HepG2 (cell line): Measurements from ENCODE around the gene ZIK1. TPM values are rescaled to one million over a fixed set of nuclear protein-coding genes. Genes with fewer than 3 reads are reported as not detected.

ENCODE experiments used
- AHR ChIP-seq: IDR thresholded peaks from 2 replicates; pipeline ENCODE4 v1.6.1; 2018; ENCODE audit warnings: missing genetic modification reagents, missing compliant biosample characterization
- BRD4 ChIP-seq: sonication (generic); formaldehyde crosslinking; IDR thresholded peaks from 2 replicates; pipeline ENCODE4 v1.4.0; 2020; ENCODE audit warnings: missing genetic modification reagents
- ELF1 ChIP-seq: sonication (generic); formaldehyde crosslinking; IDR thresholded peaks from 2 replicates; pipeline ENCODE4 v1.4.0; 2020; ENCODE audit warnings: missing genetic modification reagents
- HDAC6 ChIP-seq: fragments of 200-600 bp; sonication (generic); IDR thresholded peaks from 2 replicates; pipeline ENCODE4 v1.7.0; 2017; ENCODE audit warnings: mild to moderate bottlenecking, antibody characterized with exemption, low read length, low read depth
- HMGXB4 ChIP-seq, 2 experiments: sonication (generic) in 1 of 2; formaldehyde crosslinking in 1 of 2; IDR thresholded peaks; 2 replicates each; pipeline versions ENCODE4 v1.4.0 to v1.6.1; 2018 to 2020; ENCODE audit warnings: missing genetic modification reagents in 2 of 2, borderline replicate concordance in 1 of 2, low read depth in 1 of 2, mild to moderate bottlenecking in 1 of 2, missing biosample characterization in 1 of 2
- HNRNPLL ChIP-seq: fragments of 200-400 bp; formaldehyde crosslinking; IDR thresholded peaks from 2 replicates; pipeline ENCODE4 v1.6.1; 2017; ENCODE audit warnings: mild to moderate bottlenecking, low read depth, low read length; ENCODE audit not compliant: poor library complexity, severe bottlenecking
- KDM5A ChIP-seq: fragments of 200-600 bp; sonication (generic); IDR thresholded peaks from 2 replicates; pipeline ENCODE4 v1.7.0; 2018; ENCODE audit warnings: antibody characterized with exemption, mild to moderate bottlenecking, low read length, borderline replicate concordance
- MAZ ChIP-seq, 2 experiments: sonication (generic) in 1 of 2; formaldehyde crosslinking in 1 of 2; IDR thresholded peaks; 2 replicates each; pipeline versions ENCODE4 v1.5.0 to v1.6.1; 2012 to 2020; ENCODE audit warnings: low read depth in 2 of 2, mild to moderate bottlenecking in 2 of 2, borderline replicate concordance in 1 of 2, improper control_type of control experiment in 1 of 2, low read length in 1 of 2, missing genetic modification reagents in 1 of 2, moderate library complexity in 1 of 2
- PAX8 ChIP-seq: sonication (generic); formaldehyde crosslinking; IDR thresholded peaks from 2 replicates; pipeline ENCODE4 v1.8.0; 2022; ENCODE audit warnings: mild to moderate bottlenecking, missing genetic modification reagents, borderline replicate concordance
- POLR2AphosphoS5 ChIP-seq: IDR thresholded peaks from 2 replicates; pipeline ENCODE4 v1.6.1; 2012; ENCODE audit warnings: low read depth, low read length
- RBAK ChIP-seq: sonication (generic); formaldehyde crosslinking; IDR thresholded peaks from 2 replicates; pipeline ENCODE4 v1.5.1; 2020; ENCODE audit warnings: mild to moderate bottlenecking, missing genetic modification reagents
- RXRB ChIP-seq: IDR thresholded peaks from 2 replicates; pipeline ENCODE4 v1.6.1; 2016; ENCODE audit warnings: borderline replicate concordance, missing genetic modification reagents, missing compliant biosample characterization
- TSC22D2 ChIP-seq: sonication (generic); formaldehyde crosslinking; IDR thresholded peaks from 2 replicates; pipeline ENCODE4 v1.5.1; 2020; ENCODE audit warnings: missing genetic modification reagents, mild to moderate bottlenecking, borderline replicate concordance
- ZBED4 ChIP-seq: sonication (generic); formaldehyde crosslinking; IDR thresholded peaks from 2 replicates; pipeline ENCODE4 v1.4.0; 2020; ENCODE audit warnings: missing genetic modification reagents, borderline replicate concordance
- ZMYM4 ChIP-seq: sonication (generic); formaldehyde crosslinking; IDR thresholded peaks from 2 replicates; pipeline ENCODE4 v1.8.1; 2023; ENCODE audit warnings: mild to moderate bottlenecking, missing genetic modification reagents
- ZNF225 ChIP-seq: sonication (generic); formaldehyde crosslinking; IDR thresholded peaks from 2 replicates; pipeline ENCODE4 v1.4.0; 2020; ENCODE audit warnings: mild to moderate bottlenecking, missing genetic modification reagents
- ZNF563 ChIP-seq: sonication (generic); formaldehyde crosslinking; IDR thresholded peaks from 2 replicates; pipeline ENCODE4 v1.8.0; 2022; ENCODE audit warnings: mild to moderate bottlenecking, moderate library complexity, missing genetic modification reagents
- polyA plus RNA-seq, 8 experiments: library from polyadenylated mRNA; depleted of rRNA in 3 of 8; stranded (reverse) in 7 of 8; unstranded in 1 of 8; fragments of >200 nt; fragmentation: Illumina TruSeq in 4 of 8; extraction: Trizol in 4 of 8; gene quantifications; 2 replicates each; pipeline versions ENCODE4 v1.2.1 to v1.2.3, GENCODE V29; 2011 to 2016; ENCODE audit warnings: low read depth in 4 of 8, missing spikeins in 1 of 8, mixed read lengths in 1 of 8; ENCODE audit not compliant: insufficient read depth in 1 of 8
- total RNA-seq, 5 experiments: library from RNA; depleted of rRNA; stranded (reverse); fragments of >200 nt; fragmentation: Illumina TruSeq; extraction: Trizol; gene quantifications; 2 replicates each; pipeline ENCODE4 v1.2.3, GENCODE V29; 2016; ENCODE audit warnings: low read depth in 1 of 5
- TF ChIP-seq, protein P1 (sequence below): sonication (generic); formaldehyde crosslinking; IDR thresholded peaks from 2 replicates; pipeline ENCODE4 v1.4.0; 2020; ENCODE audit warnings: missing genetic modification reagents
- TF ChIP-seq, protein P2 (sequence below): sonication (generic); formaldehyde crosslinking; IDR thresholded peaks from 2 replicates; pipeline ENCODE4 v1.4.0; 2020; ENCODE audit warnings: missing genetic modification reagents

ZIK1 gene
- total and polyA plus RNA-seq, 2 of the 13 experiments (the other 11 are each of a cell fraction or from before 2014, with no cell fraction given), result 2.1 to 7.2 TPM

GRCh38 chr19:57613941-57614743 lies 30.2 kb downstream of the ZIK1 start, which contains the start of gene ZNF134 (continued):
- TF ChIP-seq, protein P1, sequence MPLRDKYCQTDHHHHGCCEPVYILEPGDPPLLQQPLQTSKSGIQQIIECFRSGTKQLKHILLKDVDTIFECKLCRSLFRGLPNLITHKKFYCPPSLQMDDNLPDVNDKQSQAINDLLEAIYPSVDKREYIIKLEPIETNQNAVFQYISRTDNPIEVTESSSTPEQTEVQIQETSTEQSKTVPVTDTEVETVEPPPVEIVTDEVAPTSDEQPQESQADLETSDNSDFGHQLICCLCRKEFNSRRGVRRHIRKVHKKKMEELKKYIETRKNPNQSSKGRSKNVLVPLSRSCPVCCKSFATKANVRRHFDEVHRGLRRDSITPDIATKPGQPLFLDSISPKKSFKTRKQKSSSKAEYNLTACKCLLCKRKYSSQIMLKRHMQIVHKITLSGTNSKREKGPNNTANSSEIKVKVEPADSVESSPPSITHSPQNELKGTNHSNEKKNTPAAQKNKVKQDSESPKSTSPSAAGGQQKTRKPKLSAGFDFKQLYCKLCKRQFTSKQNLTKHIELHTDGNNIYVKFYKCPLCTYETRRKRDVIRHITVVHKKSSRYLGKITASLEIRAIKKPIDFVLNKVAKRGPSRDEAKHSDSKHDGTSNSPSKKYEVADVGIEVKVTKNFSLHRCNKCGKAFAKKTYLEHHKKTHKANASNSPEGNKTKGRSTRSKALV (CRISPR knock-in tag), result 0 out of 2 replicates have a peak, but pooled peaks have one; percentile 37
- TF ChIP-seq HDAC6 (no peak), MAZ (IDR thresholded peaks at IDR 0.05; ENCODE audit: borderline replicate concordance, low read depth, low read length) (no peak), MAZ (CRISPR knock-in tag; IDR thresholded peaks at IDR 0.05; ENCODE audit: low read depth) (peak; percentile 84), AHR (CRISPR knock-in tag) (0 out of 2 replicates have a peak, but pooled peaks have one; percentile 23), ZNF563 (peak; percentile 74), RXRB (CRISPR knock-in tag) (peak; percentile 17; the same call in 1 of the 2 replicates), HMGXB4 (CRISPR knock-in tag; IDR thresholded peaks at IDR 0.05; ENCODE audit: borderline replicate concordance in 1 of 2, low read depth in 1 of 2) (peak; percentile 76), RBAK (CRISPR knock-in tag) (no peak), PAX8 (CRISPR knock-in tag) (peak; percentile 42; the same call in 1 of the 2 replicates), POLR2AphosphoS5 (peak; percentile 84), ZMYM4 (CRISPR knock-in tag) (peak; percentile 54), ZBED4 (CRISPR knock-in tag) (no peak), HNRNPLL (peak; percentile 52), KDM5A (peak; percentile 72; the same call in 1 of the 2 replicates), ELF1 (CRISPR knock-in tag) (peak; percentile 82), BRD4 (peak; percentile 36; the same call in 1 of the 2 replicates), ZNF225 (CRISPR knock-in tag) (peak; percentile 52; the same call in 1 of the 2 replicates), TSC22D2 (peak; percentile 37; the same call in 1 of the 2 replicates)
- TF ChIP-seq, protein P2, sequence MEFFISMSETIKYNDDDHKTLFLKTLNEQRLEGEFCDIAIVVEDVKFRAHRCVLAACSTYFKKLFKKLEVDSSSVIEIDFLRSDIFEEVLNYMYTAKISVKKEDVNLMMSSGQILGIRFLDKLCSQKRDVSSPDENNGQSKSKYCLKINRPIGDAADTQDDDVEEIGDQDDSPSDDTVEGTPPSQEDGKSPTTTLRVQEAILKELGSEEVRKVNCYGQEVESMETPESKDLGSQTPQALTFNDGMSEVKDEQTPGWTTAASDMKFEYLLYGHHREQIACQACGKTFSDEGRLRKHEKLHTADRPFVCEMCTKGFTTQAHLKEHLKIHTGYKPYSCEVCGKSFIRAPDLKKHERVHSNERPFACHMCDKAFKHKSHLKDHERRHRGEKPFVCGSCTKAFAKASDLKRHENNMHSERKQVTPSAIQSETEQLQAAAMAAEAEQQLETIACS (CRISPR knock-in tag), result no peak
